Gastrocnemius medialis (tissue), 4 donors: ENCODE measurements around the gene C1QB. TPM values are rescaled to one million over a fixed set of nuclear protein-coding genes. Genes with fewer than 3 reads are reported as not detected.
A peak's percentile ranks its signal among the peaks of the same experiment; 100 is the strongest.
"Not testable (repeated sequence)": the region's sequence is repeated elsewhere in the genome, so short reads cannot be mapped to it uniquely, and the experiment has no call there.

ENCODE experiments used
- ATAC-seq, 2 donors: fragments of 150-250 bp; one replicate each; pipeline ENCODE4 v1.9.1; 2016
- DNase-seq, 2 donors: peaks; one replicate each; pipeline ENCODE4 v3.0.0-alpha.2; 2019
- H3K27ac ChIP-seq, 4 donors: fragments of 200-600 bp; sonication (generic); 1 replicate in 1 of 4; 2 replicates in 3 of 4; pipeline ENCODE4 v1.5.1; 2016 to 2018; ENCODE audit warnings: mild to moderate bottlenecking in 2 of 4, moderate library complexity in 1 of 4
- H3K27me3 ChIP-seq, 3 donors: fragments of 200-600 bp; sonication (generic) in 2 of 3; 1 replicate in 1 of 3; 2 replicates in 2 of 3; pipeline versions ENCODE4 v1.5.1 to v1.6.0; 2016 to 2019; ENCODE audit warnings: mild to moderate bottlenecking in 1 of 3, moderate library complexity in 1 of 3
- H3K36me3 ChIP-seq, 2 donors: fragments of 200-600 bp; sonication (generic) in 1 of 2; one replicate each; pipeline ENCODE4 v1.5.1; 2017 to 2018
- H3K4me1 ChIP-seq, 2 donors: fragments of 200-600 bp; sonication (generic) in 1 of 2; one replicate each; pipeline ENCODE4 v1.5.1; 2016 to 2017; ENCODE audit warnings: mild to moderate bottlenecking in 2 of 2
- H3K4me3 ChIP-seq, 4 donors: fragments of 200-600 bp; sonication (generic) in 3 of 4; 1 replicate in 1 of 4; 2 replicates in 3 of 4; pipeline ENCODE4 v1.5.1; 2016 to 2019; ENCODE audit warnings: mild to moderate bottlenecking in 2 of 4
- H3K9me3 ChIP-seq, 3 donors: fragments of 200-600 bp; sonication (generic) in 2 of 3; 1 replicate in 1 of 3; 2 replicates in 2 of 3; pipeline ENCODE4 v1.5.1; 2016 to 2019
- POLR2A ChIP-seq, 2 donors: fragments of 450-650 bp; IDR thresholded peaks; one replicate each; pipeline ENCODE4 v1.6.1; 2017; ENCODE audit warnings: antibody characterized with exemption in 2 of 2, mild to moderate bottlenecking in 2 of 2, moderate library complexity in 2 of 2
- in situ Hi-C, 4 donors: fragments of 200-750 bp; cut with MboI; loops; one replicate each; pipeline versions ENCODE4 v1.15.0 to v1.8.0; 2017; ENCODE audit warnings: low sequenced_read_pairs in 4 of 4
- intact Hi-C: fragments of 100-400 bp; cut with DNase I; formaldehyde crosslinking; loops from one replicate; pipeline ENCODE4 v1.15.1; 2023; ENCODE audit warnings: low total_unique reads
- total RNA-seq, 4 donors: library from RNA; depleted of rRNA; stranded (reverse); fragments of >200 nt; gene quantifications; one replicate each; pipeline versions ENCODE4 v1.1.0 to v1.2.3, GENCODE V29; 2016
- TF ChIP-seq, protein P1 (sequence below), 5 experiments: fragments of 450-650 bp in 3 of 5; fragments of 200-600 bp in 2 of 5; sonication (generic) in 2 of 5; IDR thresholded peaks in 4 of 5; conservative IDR thresholded peaks in 1 of 5; 1 replicate in 4 of 5; 2 replicates in 1 of 5; pipeline ENCODE4 v1.5.1; 2016 to 2019; ENCODE audit warnings: antibody characterized with exemption in 5 of 5, mild to moderate bottlenecking in 3 of 5, moderate library complexity in 3 of 5

The C1QB gene
- total RNA-seq, 4 donors from 2014 or later: 30.6 to 97.2 (median 74.5) TPM

GRCh38 chr1:22666412-22666811 is 13.4 kb downstream of the C1QB start:
- DNase-seq (no peak), ATAC-seq (no peak)
- H3K4me3 ChIP-seq: no peak overlapping the region
- no peak for TF ChIP-seq POLR2A (IDR thresholded peaks at IDR 0.05)
- TF ChIP-seq, protein P1, sequence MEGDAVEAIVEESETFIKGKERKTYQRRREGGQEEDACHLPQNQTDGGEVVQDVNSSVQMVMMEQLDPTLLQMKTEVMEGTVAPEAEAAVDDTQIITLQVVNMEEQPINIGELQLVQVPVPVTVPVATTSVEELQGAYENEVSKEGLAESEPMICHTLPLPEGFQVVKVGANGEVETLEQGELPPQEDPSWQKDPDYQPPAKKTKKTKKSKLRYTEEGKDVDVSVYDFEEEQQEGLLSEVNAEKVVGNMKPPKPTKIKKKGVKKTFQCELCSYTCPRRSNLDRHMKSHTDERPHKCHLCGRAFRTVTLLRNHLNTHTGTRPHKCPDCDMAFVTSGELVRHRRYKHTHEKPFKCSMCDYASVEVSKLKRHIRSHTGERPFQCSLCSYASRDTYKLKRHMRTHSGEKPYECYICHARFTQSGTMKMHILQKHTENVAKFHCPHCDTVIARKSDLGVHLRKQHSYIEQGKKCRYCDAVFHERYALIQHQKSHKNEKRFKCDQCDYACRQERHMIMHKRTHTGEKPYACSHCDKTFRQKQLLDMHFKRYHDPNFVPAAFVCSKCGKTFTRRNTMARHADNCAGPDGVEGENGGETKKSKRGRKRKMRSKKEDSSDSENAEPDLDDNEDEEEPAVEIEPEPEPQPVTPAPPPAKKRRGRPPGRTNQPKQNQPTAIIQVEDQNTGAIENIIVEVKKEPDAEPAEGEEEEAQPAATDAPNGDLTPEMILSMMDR (IDR thresholded peaks at IDR 0.05 in 4 of 5, conservative IDR thresholded peaks at IDR 0.05 in 1 of 5): no peak
- peaks cover 6 to 16% (median 13%) of the 10 kb centered on the region in 3 donors for H3K27me3 ChIP-seq
- H3K4me1 ChIP-seq: no peaks in the 10 kb centered on the region
- intact Hi-C loops (no loop called here), in situ Hi-C loops (no loop called here)
- H3K27ac ChIP-seq: no peak overlapping the region
- no peaks in the 10 kb centered on the region for H3K9me3 ChIP-seq
- no peaks in the 10 kb centered on the region for H3K36me3 ChIP-seq

- H3K4me1 ChIP-seq, intact Hi-C loops, DNase-seq, H3K36me3 ChIP-seq, H3K9me3 ChIP-seq, H3K4me3 ChIP-seq, in situ Hi-C loops, ATAC-seq, H3K27ac ChIP-seq: not testable (repeated sequence)
- H3K27me3 ChIP-seq: peaks cover 26 to 33% (median 32%) of the 10 kb centered on the region in 3 donors
Measured at GRCh38 chr1:22668840-22669239, 15.8 kb downstream of the C1QB start.

- DNase-seq (no peak), ATAC-seq (no peak)
- intact Hi-C loops: no loop called here
Measured at GRCh38 chr1:22670352-22670975, 17.4 kb downstream of the C1QB start.

DNA sequence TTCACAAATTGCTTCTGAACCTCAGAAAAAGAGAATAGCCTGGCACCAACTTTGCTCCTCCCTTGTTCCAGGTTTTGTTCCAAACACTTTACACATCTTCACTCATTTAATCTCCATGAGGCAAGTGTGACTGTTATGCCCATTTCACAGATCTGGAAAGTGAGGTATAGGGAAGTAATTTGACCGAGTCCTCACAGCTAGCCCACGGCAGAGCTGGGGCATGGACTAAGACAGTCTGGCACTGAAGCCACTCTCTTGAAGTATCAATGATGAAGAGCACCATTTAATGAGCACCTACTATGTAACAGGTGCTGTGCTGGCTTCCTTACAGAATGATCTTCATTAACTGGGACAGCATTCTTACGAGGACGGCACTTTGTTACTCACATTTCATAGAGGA is 19.0 kb downstream of the C1QB start:
- in situ Hi-C loops: no loop called here
- no peak for ATAC-seq
- H3K27me3 ChIP-seq: peaks cover 30 to 34% (median 34%) of the 10 kb centered on the region in 3 donors
- no peaks in the 10 kb centered on the region for H3K9me3 ChIP-seq
- H3K4me1 ChIP-seq: no peaks in the 10 kb centered on the region
- no peaks in the 10 kb centered on the region for H3K36me3 ChIP-seq
- H3K27ac ChIP-seq: no peak overlapping the region
- TF ChIP-seq POLR2A (IDR thresholded peaks at IDR 0.05): no peak
- TF ChIP-seq, protein P1 (IDR thresholded peaks at IDR 0.05 in 4 of 5, conservative IDR thresholded peaks at IDR 0.05 in 1 of 5): no peak
- H3K4me3 ChIP-seq: no peak overlapping the region
- intact Hi-C loops: no loop called here
- DNase-seq: no peak

More at GRCh38 chr1:22670352-22670975, 17.4 kb downstream of the C1QB start:
- Histone ChIP-seq H3K27me3 (peaks cover 28 to 34% (median 30%) of the 10 kb centered on the region in 3 donors), H3K36me3 (no peaks in the 10 kb centered on the region), H3K4me3 (no peak overlapping the region), H3K9me3 (no peaks in the 10 kb centered on the region), H3K27ac (no peak overlapping the region), H3K4me1 (no peaks in the 10 kb centered on the region)
- no peak for TF ChIP-seq POLR2A (IDR thresholded peaks at IDR 0.05)
- TF ChIP-seq, protein P1 (IDR thresholded peaks at IDR 0.05 in 4 of 5, conservative IDR thresholded peaks at IDR 0.05 in 1 of 5): no peak
- in situ Hi-C loops: no loop called here

- ATAC-seq: no peak
- no peak for TF ChIP-seq POLR2A (IDR thresholded peaks at IDR 0.05)
- TF ChIP-seq, protein P1 (IDR thresholded peaks at IDR 0.05 in 4 of 5, conservative IDR thresholded peaks at IDR 0.05 in 1 of 5): peak in 3 of 5 experiments; percentile 35 to 56 (median 45)
- intact Hi-C loops (no loop called here), in situ Hi-C loops (no loop called here)
- Histone ChIP-seq H3K4me3 (no peak overlapping the region), H3K4me1 (no peaks in the 10 kb centered on the region), H3K27me3 (peaks cover 28 to 39% (median 37%) of the 10 kb centered on the region in 3 donors), H3K9me3 (no peaks in the 10 kb centered on the region), H3K27ac (no peak overlapping the region), H3K36me3 (no peaks in the 10 kb centered on the region)
- DNase-seq: no peak
Measured at GRCh38 chr1:22673486-22674409, 20.7 kb downstream of the C1QB start.
